HepG2 (cell line): ENCODE results near the gene PIK3R1.
"Not testable (repeated sequence)": the region's sequence is repeated elsewhere in the genome, so short reads cannot be mapped to it uniquely, and the experiment has no call there.

Experiments used
- ARHGAP35 ChIP-seq: sonication (generic); formaldehyde crosslinking; IDR thresholded peaks from 2 replicates; pipeline ENCODE4 v1.9.0; 2022; ENCODE audit warnings: mild to moderate bottlenecking, inconsistent platforms, moderate library complexity, missing genetic modification reagents, borderline replicate concordance
- ZNF274 ChIP-seq: sonication (generic); formaldehyde crosslinking; IDR thresholded peaks from 2 replicates; pipeline ENCODE4 v1.5.1; 2020; ENCODE audit warnings: mild to moderate bottlenecking, missing genetic modification reagents

DNA sequence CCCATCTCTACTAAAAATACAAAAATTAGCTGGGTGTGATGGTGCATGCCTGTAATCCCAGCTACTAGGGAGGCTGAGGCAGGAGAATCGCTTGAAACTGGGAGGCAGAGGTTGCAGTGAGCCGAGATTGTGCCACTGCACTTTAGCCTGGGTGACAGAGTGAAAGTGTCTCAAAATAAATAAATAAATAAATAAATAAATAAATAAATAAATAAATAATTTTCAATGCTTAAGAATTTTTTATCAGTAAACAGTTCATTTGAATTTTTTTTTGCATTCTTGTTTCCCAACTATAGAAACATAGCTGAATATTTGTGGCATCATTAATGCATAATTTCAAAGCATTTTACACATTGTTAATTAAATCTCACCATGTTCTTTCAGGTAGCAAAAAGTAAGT is 19.7 kb downstream of the PIK3R1 start:
- TF ChIP-seq ZNF274 (CRISPR knock-in tag); ARHGAP35: not testable (repeated sequence)
